HEK293 (cell line): ENCODE measurements around the gene PNPO.

ENCODE experiments used
- ATF2 ChIP-seq: fragments of 450-650 bp; formaldehyde crosslinking; IDR thresholded peaks from 2 replicates; pipeline ENCODE4 v1.5.1; 2016; ENCODE audit warnings: missing biosample characterization, missing genetic modification characterization, low read depth
- CTCF ChIP-seq: fragments of 450-650 bp; formaldehyde crosslinking; IDR thresholded peaks from 2 replicates; pipeline ENCODE4 v1.5.1; 2016; ENCODE audit warnings: missing biosample characterization, missing genetic modification characterization
- FEZF1 ChIP-seq: fragments of 450-650 bp; formaldehyde crosslinking; IDR thresholded peaks from 2 replicates; pipeline ENCODE4 v1.5.1; 2016; ENCODE audit warnings: missing biosample characterization, missing genetic modification characterization
- GLIS2 ChIP-seq: fragments of 450-650 bp; formaldehyde crosslinking; IDR thresholded peaks from 2 replicates; pipeline ENCODE4 v1.5.1; 2016; ENCODE audit warnings: missing biosample characterization, missing genetic modification characterization
- PRDM4 ChIP-seq: fragments of 450-650 bp; formaldehyde crosslinking; IDR thresholded peaks from 2 replicates; pipeline ENCODE4 v1.5.1; 2017; ENCODE audit warnings: missing biosample characterization, missing genetic modification characterization
- REST ChIP-seq: fragments of 450-650 bp; formaldehyde crosslinking; IDR thresholded peaks from 2 replicates; pipeline ENCODE4 v1.5.1; 2016; ENCODE audit warnings: missing biosample characterization, missing genetic modification characterization
- ZBTB6 ChIP-seq: fragments of 450-650 bp; formaldehyde crosslinking; IDR thresholded peaks from 2 replicates; pipeline ENCODE4 v1.5.1; 2017; ENCODE audit warnings: missing biosample characterization, missing genetic modification characterization
- ZNF223 ChIP-seq: fragments of 450-650 bp; formaldehyde crosslinking; IDR thresholded peaks from 2 replicates; pipeline ENCODE4 v1.5.1; 2016; ENCODE audit warnings: missing biosample characterization, missing genetic modification characterization
- ZNF23 ChIP-seq: fragments of 450-650 bp; formaldehyde crosslinking; IDR thresholded peaks from 2 replicates; pipeline ENCODE4 v1.5.1; 2016; ENCODE audit warnings: missing biosample characterization, missing genetic modification characterization, borderline replicate concordance
- ZNF274 ChIP-seq, 2 experiments: fragments of 200-500 bp in 1 of 2; fragments of 450-650 bp in 1 of 2; sonication (Bioruptor generic) in 1 of 2; formaldehyde crosslinking in 1 of 2; IDR thresholded peaks; 2 replicates each; pipeline versions ENCODE4 v1.5.1 to v1.6.1; 2014 to 2016; ENCODE audit warnings: borderline replicate concordance in 1 of 2, inconsistent platforms in 1 of 2, low read length in 1 of 2, missing biosample characterization in 1 of 2, missing genetic modification characterization in 1 of 2
- ZNF670 ChIP-seq: fragments of 450-650 bp; formaldehyde crosslinking; IDR thresholded peaks from 2 replicates; pipeline ENCODE4 v1.5.1; 2016; ENCODE audit warnings: missing biosample characterization, missing genetic modification characterization, low read depth
- ZNF747 ChIP-seq: fragments of 450-650 bp; formaldehyde crosslinking; IDR thresholded peaks from 2 replicates; pipeline ENCODE4 v1.5.1; 2016; ENCODE audit warnings: missing biosample characterization, missing genetic modification characterization
- ZNF792 ChIP-seq: fragments of 450-650 bp; formaldehyde crosslinking; IDR thresholded peaks from 2 replicates; pipeline ENCODE4 v1.5.1; 2016; ENCODE audit warnings: missing biosample characterization, missing genetic modification characterization
- ZSCAN30 ChIP-seq: fragments of 450-650 bp; IDR thresholded peaks from 2 replicates; pipeline ENCODE4 v1.5.1; 2018; ENCODE audit warnings: missing biosample characterization, mild to moderate bottlenecking, missing genetic modification characterization, moderate library complexity

- TF ChIP-seq CTCF (tag by site-specific recombination) (no peak), ZNF274 (IDR thresholded peaks at IDR 0.05; ENCODE audit: low read length) (no peak), ZNF274 (tag by site-specific recombination; IDR thresholded peaks at IDR 0.05; ENCODE audit: borderline replicate concordance) (no peak), ZBTB6 (no peak), PRDM4 (no peak), ATF2 (tag by site-specific recombination) (no peak), ZNF223 (tag by site-specific recombination) (no peak), FEZF1 (tag by site-specific recombination) (no peak), ZSCAN30 (no peak), ZNF747 (tag by site-specific recombination) (no peak), ZNF670 (tag by site-specific recombination) (no peak), REST (no peak), GLIS2 (no peak), ZNF23 (tag by site-specific recombination) (no peak), ZNF792 (no peak)
These were observed 42.3 kb downstream of the PNPO start for GRCh38 chr17:47983492-47984223.
